Activated CD8-positive, alpha-beta memory T cell treated with anti-CD3 and anti-CD28 coated beads, Interleukin-2, amount 10 ng/mL, durations not matched to agents 7 days and 5 days (primary cell): ENCODE data around the gene GABRP. TPM values are rescaled to one million over a fixed set of nuclear protein-coding genes. Genes with fewer than 3 reads are reported as not detected.
A peak's percentile ranks its signal among the peaks of the same experiment; 100 is the strongest.
"Not testable (repeated sequence)": the region's sequence is repeated elsewhere in the genome, so short reads cannot be mapped to it uniquely, and the experiment has no call there.

ENCODE experiments used
- ATAC-seq: fragments of 150-1000 bp; cut with Tn5 transposase; one replicate; pipeline ENCODE4 v1.10.0; 2021; ENCODE audit warnings: moderate library complexity
- CTCF ChIA-PET: fragments of 350-600 bp; sonication (Branson Sonifier 250); formaldehyde crosslinking; loops from one replicate; lab custom pipeline; 2021; ENCODE audit warnings: antibody characterized with exemption; lab: Charles Lee
- DNase-seq: peaks from one replicate; pipeline ENCODE4 v3.0.0-alpha.2; 2020
- H3K27ac Mint-ChIP-seq: one replicate; pipeline ENCODE4 v1.8.0; 2021; ENCODE audit warnings: mild to moderate bottlenecking, mixed read lengths
- H3K27me3 Mint-ChIP-seq: one replicate; pipeline ENCODE4 v1.8.0; 2021; ENCODE audit warnings: mixed read lengths
- H3K36me3 Mint-ChIP-seq: one replicate; pipeline ENCODE4 v1.8.0; 2021; ENCODE audit warnings: mild to moderate bottlenecking, mixed read lengths
- H3K4me1 Mint-ChIP-seq: one replicate; pipeline ENCODE4 v1.8.0; 2021; ENCODE audit warnings: mixed read lengths
- H3K4me3 Mint-ChIP-seq: one replicate; pipeline ENCODE4 v1.8.0; 2021; ENCODE audit warnings: mild to moderate bottlenecking, moderate library complexity, mixed read lengths
- H3K9me3 Mint-ChIP-seq: one replicate; pipeline ENCODE4 v1.8.0; 2022; ENCODE audit warnings: low read depth, mixed read lengths
- total RNA-seq, 2 experiments: library from RNA; stranded (reverse); gene quantifications; one replicate each; pipeline ENCODE4 v1.2.3, GENCODE V29; 2021

GABRP gene
- total RNA-seq, 2 experiments from 2014 or later, result not detected

DNA sequence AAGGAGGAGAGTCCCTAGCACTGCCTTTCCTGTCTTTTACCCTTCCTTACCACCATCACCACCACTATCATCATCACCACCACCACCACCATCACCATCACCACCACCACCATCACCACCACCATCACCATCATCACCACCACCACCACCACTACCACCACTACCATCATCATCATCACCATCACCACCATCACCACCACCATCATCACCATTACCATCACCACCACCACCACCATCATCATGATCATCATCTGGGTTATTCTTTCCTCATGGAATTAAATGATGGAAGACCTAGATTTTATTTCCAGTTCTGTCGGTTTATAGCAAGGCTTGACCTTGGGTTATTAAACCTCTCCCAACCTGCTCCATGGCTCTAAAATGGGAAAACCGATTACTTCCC, 50.5 kb downstream of the GABRP start:
- H3K9me3 Mint-ChIP-seq, H3K36me3 Mint-ChIP-seq, CTCF ChIA-PET, H3K4me1 Mint-ChIP-seq, DNase-seq, H3K4me3 Mint-ChIP-seq, H3K27ac Mint-ChIP-seq, H3K27me3 Mint-ChIP-seq, ATAC-seq: not testable (repeated sequence)

GRCh38 chr5:170836226-170836625, 52.7 kb downstream of the GABRP start:
- H3K27me3 Mint-ChIP-seq, result no peaks in the 10 kb centered on the region
- no peak for DNase-seq
- H3K4me3 Mint-ChIP-seq, result no peak overlapping the region
- CTCF ChIA-PET, result no interaction called here
- no peak overlapping the region for H3K27ac Mint-ChIP-seq
- peaks cover 5% of the 10 kb centered on the region for H3K9me3 Mint-ChIP-seq
- H3K36me3 Mint-ChIP-seq, result no peaks in the 10 kb centered on the region
- H3K4me1 Mint-ChIP-seq, result no peaks in the 10 kb centered on the region
- ATAC-seq, result no peak

GRCh38 chr5:170843870-170844269, 60.3 kb downstream of the GABRP start:
- H3K4me1 Mint-ChIP-seq, result no peaks in the 10 kb centered on the region
- ATAC-seq, result no peak
- H3K27me3 Mint-ChIP-seq, result no peaks in the 10 kb centered on the region
- no peak overlapping the region for H3K4me3 Mint-ChIP-seq
- no peaks in the 10 kb centered on the region for H3K36me3 Mint-ChIP-seq
- CTCF ChIA-PET, result no interaction called here
- no peak for DNase-seq
- H3K9me3 Mint-ChIP-seq, result no peaks in the 10 kb centered on the region
- H3K27ac Mint-ChIP-seq, result no peak overlapping the region

DNA sequence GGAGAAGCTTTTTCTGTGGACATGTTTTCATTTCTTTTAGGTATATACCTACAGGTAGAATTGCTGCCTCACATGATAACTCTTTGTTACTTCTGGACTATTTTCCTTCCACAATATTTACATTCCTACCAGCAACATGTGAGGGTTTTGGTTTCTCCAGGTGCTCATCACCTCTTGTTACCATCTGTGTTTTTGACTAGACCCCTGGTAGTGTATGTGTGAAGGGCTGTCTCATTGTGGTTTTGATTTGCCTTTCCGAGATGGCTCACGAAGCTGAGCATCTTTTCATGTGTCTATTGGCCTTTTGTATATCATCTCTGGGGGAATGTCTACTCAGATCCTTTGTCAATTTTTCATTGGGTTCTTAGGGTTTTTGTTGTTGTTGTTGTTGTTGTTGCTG, 61.1 kb downstream of the GABRP start:
- H3K9me3 Mint-ChIP-seq, result no peaks in the 10 kb centered on the region
- H3K27me3 Mint-ChIP-seq, result no peaks in the 10 kb centered on the region
- no peak for ATAC-seq
- H3K4me3 Mint-ChIP-seq, result no peak overlapping the region
- CTCF ChIA-PET, result no interaction called here
- H3K4me1 Mint-ChIP-seq, result no peaks in the 10 kb centered on the region
- DNase-seq, result no peak
- no peak overlapping the region for H3K27ac Mint-ChIP-seq
- H3K36me3 Mint-ChIP-seq, result no peaks in the 10 kb centered on the region

DNA sequence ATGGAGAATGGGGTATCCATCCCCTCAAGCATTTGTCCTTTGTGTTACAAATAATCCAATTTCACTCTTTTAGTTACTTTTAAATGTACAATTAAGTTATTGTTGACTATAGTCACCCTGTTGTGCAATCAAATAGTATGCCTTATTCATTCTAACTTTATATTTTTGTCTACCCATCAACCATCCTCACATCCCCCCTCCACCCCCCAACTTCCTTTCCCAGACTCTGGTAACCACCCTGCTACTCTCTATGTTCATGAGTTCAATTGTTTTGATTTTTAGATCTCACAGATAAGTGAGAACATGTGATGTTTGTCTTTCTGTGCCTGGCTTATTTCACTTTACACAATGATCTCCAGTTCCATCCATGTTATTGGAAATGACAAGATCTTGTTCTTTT, 62.9 kb downstream of the GABRP start:
- Mint-ChIP-seq H3K36me3 (no peaks in the 10 kb centered on the region), H3K27ac (no peak overlapping the region), H3K9me3 (no peaks in the 10 kb centered on the region), H3K4me3 (no peak overlapping the region), H3K4me1 (no peaks in the 10 kb centered on the region), H3K27me3 (no peaks in the 10 kb centered on the region)
- CTCF ChIA-PET, result no interaction called here
- ATAC-seq, result no peak
- DNase-seq, result no peak

DNA sequence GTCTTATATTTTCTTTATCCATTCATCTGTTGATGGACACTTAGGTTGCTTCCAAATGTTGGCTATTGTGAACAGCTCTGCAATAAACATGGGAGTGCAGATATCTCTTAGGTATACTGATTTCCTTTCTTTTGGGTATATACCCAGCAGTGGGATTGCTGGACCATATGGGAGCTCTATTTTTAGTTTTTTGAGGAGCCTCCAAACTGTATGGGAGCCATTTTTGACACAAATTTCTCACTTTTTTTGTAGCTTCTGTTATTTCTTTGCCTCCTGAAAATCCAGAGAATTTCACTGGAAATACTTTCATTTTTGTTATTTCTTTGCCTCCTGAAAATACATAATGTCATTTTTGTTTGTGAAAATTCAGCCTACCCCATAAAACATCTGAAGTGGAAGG, 63.3 kb downstream of the GABRP start:
- no peak overlapping the region for H3K4me3 Mint-ChIP-seq
- CTCF ChIA-PET, result no interaction called here
- no peaks in the 10 kb centered on the region for H3K27me3 Mint-ChIP-seq
- no peaks in the 10 kb centered on the region for H3K4me1 Mint-ChIP-seq
- DNase-seq (no peak), ATAC-seq (no peak)
- no peaks in the 10 kb centered on the region for H3K36me3 Mint-ChIP-seq
- H3K27ac Mint-ChIP-seq, result no peak overlapping the region
- no peaks in the 10 kb centered on the region for H3K9me3 Mint-ChIP-seq

DNA sequence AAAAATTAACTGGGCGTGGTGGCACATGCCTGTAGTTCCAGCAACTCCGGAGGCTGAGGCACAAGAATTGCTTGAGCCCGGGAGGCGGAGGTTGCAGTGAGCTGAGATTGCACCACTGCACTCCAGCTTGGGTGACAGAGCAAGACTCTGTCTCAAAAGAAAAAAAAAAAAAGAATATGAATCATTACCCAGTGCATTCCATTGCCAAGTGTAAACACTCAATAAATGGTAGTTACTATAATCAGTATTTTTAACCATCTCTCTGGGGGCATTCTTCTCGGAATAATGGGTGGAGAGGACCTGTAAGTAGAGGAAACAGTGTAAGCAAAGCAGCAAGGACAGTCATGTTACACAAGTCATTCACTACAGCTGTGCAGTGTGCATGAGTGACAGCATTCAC, 64.5 kb downstream of the GABRP start:
- ATAC-seq, result no peak
- DNase-seq, result no peak
- no peak overlapping the region for H3K27ac Mint-ChIP-seq
- H3K9me3 Mint-ChIP-seq, result no peaks in the 10 kb centered on the region
- no peak overlapping the region for H3K4me3 Mint-ChIP-seq
- CTCF ChIA-PET, result interaction anchor here (0.6 kb wide), 1 partner anchor 15 kb away, joined by 3 read pairs; no protein-coding TSS in a partner anchor
- no peaks in the 10 kb centered on the region for H3K27me3 Mint-ChIP-seq
- no peaks in the 10 kb centered on the region for H3K36me3 Mint-ChIP-seq
- H3K4me1 Mint-ChIP-seq, result no peaks in the 10 kb centered on the region

- H3K36me3 Mint-ChIP-seq, result no peaks in the 10 kb centered on the region
- H3K9me3 Mint-ChIP-seq, result no peaks in the 10 kb centered on the region
- ATAC-seq (no peak), DNase-seq (no peak)
- H3K4me1 Mint-ChIP-seq, result no peaks in the 10 kb centered on the region
- H3K27me3 Mint-ChIP-seq, result no peaks in the 10 kb centered on the region
- H3K27ac Mint-ChIP-seq, result no peak overlapping the region
- CTCF ChIA-PET, result no interaction called here
- no peak overlapping the region for H3K4me3 Mint-ChIP-seq
Measured at GRCh38 chr5:170849374-170849773, 65.8 kb downstream of the GABRP start.

- Mint-ChIP-seq H3K27ac (no peak overlapping the region), H3K4me1 (no peaks in the 10 kb centered on the region), H3K27me3 (no peaks in the 10 kb centered on the region), H3K36me3 (no peaks in the 10 kb centered on the region), H3K4me3 (no peak overlapping the region), H3K9me3 (peaks cover 3% of the 10 kb centered on the region)
- ATAC-seq, result no peak
- no peak for DNase-seq
- CTCF ChIA-PET, result interaction anchor here (0.8 kb wide), 1 partner anchor 12 kb away, joined by 4 read pairs; no protein-coding TSS in a partner anchor
Measured at GRCh38 chr5:170854566-170854965, 71.0 kb downstream of the GABRP start.

DNA sequence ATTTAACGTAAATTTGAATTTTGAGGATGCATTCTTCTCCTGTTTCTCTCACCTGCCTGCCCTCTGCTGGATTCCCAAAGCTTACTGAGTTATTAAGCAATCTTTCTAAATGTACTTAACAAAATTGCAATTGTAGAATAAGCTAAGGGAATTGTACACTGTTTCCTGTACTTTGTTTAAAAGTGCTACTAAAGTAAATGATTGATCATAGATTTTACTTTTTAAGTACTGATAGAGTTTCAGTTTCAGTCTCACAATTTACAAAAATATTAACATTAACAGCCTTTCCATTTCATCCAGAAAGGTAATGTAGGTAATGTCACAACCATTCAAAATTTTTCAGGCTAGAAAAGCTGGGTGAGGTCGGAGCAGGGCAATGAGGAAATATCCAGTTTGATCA, 73.5 kb downstream of the GABRP start:
- no peak for ATAC-seq
- Mint-ChIP-seq H3K36me3 (peaks cover 11% of the 10 kb centered on the region), H3K9me3 (peaks cover 14% of the 10 kb centered on the region), H3K27ac (no peak overlapping the region), H3K4me3 (no peak overlapping the region), H3K27me3 (peaks cover 11% of the 10 kb centered on the region), H3K4me1 (peaks cover 3% of the 10 kb centered on the region)
- CTCF ChIA-PET, result no interaction called here
- no peak for DNase-seq

DNA sequence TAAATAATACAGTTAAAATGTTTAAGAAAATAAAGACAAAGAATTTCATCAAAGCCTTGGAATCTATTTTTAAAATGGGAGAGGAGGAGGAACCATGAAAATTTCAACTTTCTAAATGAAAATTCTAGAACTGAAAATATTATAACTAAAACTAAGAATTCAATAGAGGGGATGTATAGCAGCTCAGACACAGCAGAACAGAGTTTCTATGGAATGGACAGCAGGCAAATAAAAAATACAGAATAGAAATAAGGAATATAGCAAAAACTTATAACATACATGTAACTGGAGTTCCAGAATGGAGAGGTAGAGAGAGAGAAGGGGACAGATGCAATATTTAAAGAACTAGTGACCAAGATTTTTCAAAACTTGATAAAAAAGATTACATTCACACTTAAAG, 76.9 kb downstream of the GABRP start:
- Mint-ChIP-seq H3K27me3 (peaks cover 28% of the 10 kb centered on the region), H3K9me3 (peaks cover 17% of the 10 kb centered on the region), H3K4me3 (no peak overlapping the region), H3K36me3 (peaks cover 11% of the 10 kb centered on the region), H3K4me1 (peaks cover 3% of the 10 kb centered on the region), H3K27ac (no peak overlapping the region)
- no peak for DNase-seq
- CTCF ChIA-PET, result no interaction called here
- ATAC-seq, result no peak

DNA sequence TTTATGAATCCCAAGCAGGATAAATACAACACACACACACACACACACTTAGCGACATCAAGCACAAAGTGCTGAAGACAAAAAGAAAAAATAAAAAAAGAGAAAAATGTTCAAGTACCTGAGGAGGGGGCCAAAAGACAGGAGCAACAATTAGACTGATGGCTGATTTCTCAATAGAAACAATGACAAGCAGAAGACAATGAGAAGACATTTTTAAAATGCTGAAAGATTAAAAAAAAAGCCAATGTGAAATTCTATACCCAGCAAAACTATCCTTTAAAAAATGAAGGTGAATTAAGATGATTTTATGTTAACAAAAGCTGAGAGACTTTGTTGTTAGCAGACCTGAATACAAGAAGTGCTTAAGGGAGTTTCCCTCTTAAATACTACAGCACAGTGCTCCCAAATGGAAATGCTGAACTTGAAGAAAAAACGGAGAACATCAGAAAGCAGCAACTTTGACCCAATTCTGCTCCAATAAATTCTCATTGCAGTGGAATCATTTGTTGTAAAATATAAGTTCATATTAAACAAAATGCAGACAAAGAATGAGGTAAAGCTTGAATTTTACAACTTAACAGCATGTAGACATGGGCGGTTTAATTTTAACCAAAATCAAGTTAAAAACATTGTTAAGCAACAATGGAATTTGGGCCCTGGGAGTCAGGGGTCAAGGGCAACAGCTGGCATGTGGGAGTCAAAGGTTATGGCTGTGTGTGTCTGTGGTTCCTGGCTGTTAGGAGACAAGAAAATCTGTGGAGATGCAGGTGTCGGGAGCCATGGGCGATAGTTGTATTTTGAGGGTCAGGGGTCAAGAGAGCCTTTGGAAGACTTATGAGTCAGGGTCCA, 77.5 kb downstream of the GABRP start:
- Mint-ChIP-seq H3K4me1 (peaks cover 3% of the 10 kb centered on the region), H3K4me3 (no peak overlapping the region), H3K9me3 (peaks cover 17% of the 10 kb centered on the region), H3K27me3 (peaks cover 28% of the 10 kb centered on the region), H3K27ac (peak overlapping the region; percentile 47), H3K36me3 (peaks cover 11% of the 10 kb centered on the region)
- CTCF ChIA-PET, result no interaction called here
- ATAC-seq, result no peak
- DNase-seq, result no peak

DNA sequence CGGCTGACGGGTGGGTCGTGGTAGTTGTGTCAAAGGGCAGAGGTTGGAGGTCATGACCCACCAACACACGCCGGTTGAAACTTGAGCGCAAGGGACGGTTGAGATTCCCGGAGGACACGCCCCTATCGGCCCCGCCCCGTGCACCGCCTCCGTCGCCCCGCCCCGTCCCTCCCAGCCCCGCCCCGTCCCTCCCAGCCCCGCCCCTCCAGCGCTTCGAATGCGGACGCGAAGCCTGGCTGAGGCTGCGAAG, 78.1 kb downstream of the GABRP start:
- CTCF ChIA-PET, result no interaction called here
- peak overlapping the region; percentile 47 for H3K27ac Mint-ChIP-seq
- H3K27me3 Mint-ChIP-seq, result peaks cover 28% of the 10 kb centered on the region
- DNase-seq (no peak), ATAC-seq (no peak)
- H3K36me3 Mint-ChIP-seq, result peaks cover 11% of the 10 kb centered on the region
- peaks cover 17% of the 10 kb centered on the region for H3K9me3 Mint-ChIP-seq
- peaks cover 3% of the 10 kb centered on the region for H3K4me1 Mint-ChIP-seq
- H3K4me3 Mint-ChIP-seq, result no peak overlapping the region

GRCh38 chr5:170861917-170862766, 78.6 kb downstream of the GABRP start, which contains the start of gene RANBP17:
TSS of gene RANBP17 (plus strand) at chr5:170862018.
- CTCF ChIA-PET, result no interaction called here
- DNase-seq, result no peak
- Mint-ChIP-seq H3K27ac (peak within 1 kb of the TSS; percentile 47), H3K9me3 (peaks cover 17% of the 10 kb centered on the region), H3K36me3 (peaks cover 11% of the 10 kb centered on the region), H3K4me3 (no peak within 1 kb of the TSS), H3K4me1 (peaks cover 3% of the 10 kb centered on the region), H3K27me3 (peaks cover 28% of the 10 kb centered on the region)
- ATAC-seq, result no peak
